HepG2 (cell line): ENCODE results near the gene ALDH1A1. TPM values are rescaled to one million over a fixed set of nuclear protein-coding genes. Genes with fewer than 3 reads are reported as not detected.

Source experiments
- BORCS8-MEF2B ChIP-seq: sonication (generic); formaldehyde crosslinking; IDR thresholded peaks from 2 replicates; pipeline ENCODE4 v1.8.0; 2022; ENCODE audit warnings: mild to moderate bottlenecking, missing genetic modification reagents
- GATAD2A ChIP-seq: IDR thresholded peaks from 2 replicates; pipeline ENCODE4 v1.6.1; 2016
- HNF4G ChIP-seq, 2 experiments: sonication (generic) in 1 of 2; formaldehyde crosslinking in 1 of 2; IDR thresholded peaks; 2 replicates each; pipeline versions ENCODE4 v1.4.0 to v1.6.1; 2011 to 2020; ENCODE audit warnings: borderline replicate concordance in 2 of 2, low read depth in 2 of 2, mild to moderate bottlenecking in 2 of 2, low read length in 1 of 2, missing genetic modification reagents in 1 of 2, moderate library complexity in 1 of 2
- HNRNPL ChIP-seq: fragments of 200-400 bp; formaldehyde crosslinking; IDR thresholded peaks from 2 replicates; pipeline ENCODE4 v1.6.1; 2017; ENCODE audit warnings: mild to moderate bottlenecking, low read depth, low read length
- KLF16 ChIP-seq, 2 experiments: sonication (generic) in 1 of 2; formaldehyde crosslinking in 1 of 2; IDR thresholded peaks; 2 replicates each; pipeline versions ENCODE4 v1.6.1 to v1.8.0; 2016 to 2023; ENCODE audit warnings: missing genetic modification reagents in 2 of 2, missing compliant biosample characterization in 1 of 2
- NFKB2 ChIP-seq: sonication (generic); formaldehyde crosslinking; IDR thresholded peaks from 2 replicates; pipeline ENCODE4 v1.4.0; 2020; ENCODE audit warnings: missing genetic modification reagents, borderline replicate concordance
- PHF8 ChIP-seq: sonication (generic); formaldehyde crosslinking; IDR thresholded peaks from 2 replicates; pipeline ENCODE4 v1.5.0; 2020; ENCODE audit warnings: missing genetic modification reagents
- POLR2AphosphoS5 ChIP-seq: IDR thresholded peaks from 2 replicates; pipeline ENCODE4 v1.6.1; 2012; ENCODE audit warnings: low read depth, low read length
- RORA ChIP-seq: sonication (generic); formaldehyde crosslinking; IDR thresholded peaks from 2 replicates; pipeline ENCODE4 v1.5.0; 2020; ENCODE audit warnings: mild to moderate bottlenecking, missing genetic modification reagents, moderate library complexity
- THAP11 ChIP-seq: IDR thresholded peaks from 2 replicates; pipeline ENCODE4 v1.6.1; 2016; ENCODE audit warnings: missing biosample characterization, missing genetic modification reagents
- XRCC5 ChIP-seq: fragments of 200-400 bp; formaldehyde crosslinking; optimal IDR thresholded peaks from 2 replicates; pipeline ENCODE3; 2017; ENCODE audit warnings: mild to moderate bottlenecking, low read length
- ZNF160 ChIP-seq: sonication (generic); formaldehyde crosslinking; IDR thresholded peaks from 2 replicates; pipeline ENCODE4 v1.8.0; 2022; ENCODE audit warnings: mild to moderate bottlenecking, inconsistent platforms, missing genetic modification reagents
- ZNF501 ChIP-seq: sonication (generic); formaldehyde crosslinking; IDR thresholded peaks from 2 replicates; pipeline ENCODE4 v1.5.1; 2020; ENCODE audit warnings: mild to moderate bottlenecking, moderate library complexity, missing genetic modification reagents
- ZNF577 ChIP-seq: sonication (generic); formaldehyde crosslinking; IDR thresholded peaks from 2 replicates; pipeline ENCODE4 v1.4.0; 2020; ENCODE audit warnings: mild to moderate bottlenecking, low read depth, missing genetic modification reagents, borderline replicate concordance
- ZNF879 ChIP-seq: sonication (generic); formaldehyde crosslinking; IDR thresholded peaks from 2 replicates; pipeline ENCODE4 v1.8.1; 2023; ENCODE audit warnings: missing genetic modification reagents
- polyA plus RNA-seq, 8 experiments: library from polyadenylated mRNA; depleted of rRNA in 3 of 8; stranded (reverse) in 7 of 8; unstranded in 1 of 8; fragments of >200 nt; fragmentation: Illumina TruSeq in 4 of 8; extraction: Trizol in 4 of 8; gene quantifications; 2 replicates each; pipeline versions ENCODE4 v1.2.1 to v1.2.3, GENCODE V29; 2011 to 2016; ENCODE audit warnings: low read depth in 4 of 8, missing spikeins in 1 of 8, mixed read lengths in 1 of 8; ENCODE audit not compliant: insufficient read depth in 1 of 8
- total RNA-seq, 5 experiments: library from RNA; depleted of rRNA; stranded (reverse); fragments of >200 nt; fragmentation: Illumina TruSeq; extraction: Trizol; gene quantifications; 2 replicates each; pipeline ENCODE4 v1.2.3, GENCODE V29; 2016; ENCODE audit warnings: low read depth in 1 of 5
- TF ChIP-seq, protein P1 (sequence below): sonication (generic); formaldehyde crosslinking; IDR thresholded peaks from one replicate; pipeline ENCODE4 v1.5.1; 2020; ENCODE audit warnings: mild to moderate bottlenecking, missing genetic modification reagents; ENCODE audit errors: not compliant biosample characterization
- TF ChIP-seq, protein P2 (sequence below): sonication (generic); formaldehyde crosslinking; IDR thresholded peaks from 2 replicates; pipeline ENCODE4 v1.4.0; 2020; ENCODE audit warnings: missing genetic modification reagents
- TF ChIP-seq, protein P3 (sequence below): sonication (generic); formaldehyde crosslinking; IDR thresholded peaks from 2 replicates; pipeline ENCODE4 v1.4.0; 2020; ENCODE audit warnings: missing genetic modification reagents, borderline replicate concordance

The ALDH1A1 gene
- total and polyA plus RNA-seq, 2 of the 13 experiments (the other 11 are each of a cell fraction or from before 2014, with no cell fraction given), result 88.2 to 439 TPM

DNA sequence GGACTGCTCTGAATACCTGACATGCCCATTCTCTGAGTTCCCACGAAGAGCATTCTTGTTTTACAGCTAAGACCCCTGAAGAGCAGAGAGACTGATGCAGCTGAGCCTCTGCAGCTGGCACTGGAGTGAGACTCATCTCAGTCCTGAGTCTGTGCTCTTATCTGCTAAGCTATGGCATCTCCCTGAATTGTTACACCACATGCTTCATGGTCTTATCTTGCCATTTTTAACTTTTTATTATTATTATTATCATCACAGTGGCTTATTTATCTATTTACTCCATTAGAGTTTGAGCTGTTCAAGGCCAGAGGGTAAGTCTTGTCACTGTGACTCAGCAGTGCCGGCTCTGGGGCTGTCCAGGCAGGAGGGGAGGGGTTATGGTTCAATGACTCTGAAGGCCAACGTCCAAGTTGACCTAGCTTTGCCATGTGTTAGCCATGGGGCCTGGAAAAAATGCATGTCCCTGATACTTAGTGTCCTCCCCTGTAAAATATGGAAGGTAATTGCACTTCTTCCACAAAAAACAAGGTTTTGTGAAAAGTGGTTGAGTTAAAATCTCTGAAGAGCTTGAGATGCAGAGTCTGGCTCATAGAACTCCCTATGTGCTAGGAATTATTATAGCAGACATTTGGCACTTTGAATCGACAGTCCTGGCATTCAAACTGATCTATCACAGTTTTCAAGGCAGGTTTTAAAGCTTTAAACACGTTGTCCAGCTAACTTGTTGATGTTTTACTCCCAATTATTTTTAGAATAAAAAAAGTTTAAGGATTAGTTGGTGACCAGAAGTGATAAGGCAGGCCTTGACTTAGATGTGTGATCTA, 94.6 kb downstream of the ALDH1A1 start (continued):
- TF ChIP-seq, protein P1, sequence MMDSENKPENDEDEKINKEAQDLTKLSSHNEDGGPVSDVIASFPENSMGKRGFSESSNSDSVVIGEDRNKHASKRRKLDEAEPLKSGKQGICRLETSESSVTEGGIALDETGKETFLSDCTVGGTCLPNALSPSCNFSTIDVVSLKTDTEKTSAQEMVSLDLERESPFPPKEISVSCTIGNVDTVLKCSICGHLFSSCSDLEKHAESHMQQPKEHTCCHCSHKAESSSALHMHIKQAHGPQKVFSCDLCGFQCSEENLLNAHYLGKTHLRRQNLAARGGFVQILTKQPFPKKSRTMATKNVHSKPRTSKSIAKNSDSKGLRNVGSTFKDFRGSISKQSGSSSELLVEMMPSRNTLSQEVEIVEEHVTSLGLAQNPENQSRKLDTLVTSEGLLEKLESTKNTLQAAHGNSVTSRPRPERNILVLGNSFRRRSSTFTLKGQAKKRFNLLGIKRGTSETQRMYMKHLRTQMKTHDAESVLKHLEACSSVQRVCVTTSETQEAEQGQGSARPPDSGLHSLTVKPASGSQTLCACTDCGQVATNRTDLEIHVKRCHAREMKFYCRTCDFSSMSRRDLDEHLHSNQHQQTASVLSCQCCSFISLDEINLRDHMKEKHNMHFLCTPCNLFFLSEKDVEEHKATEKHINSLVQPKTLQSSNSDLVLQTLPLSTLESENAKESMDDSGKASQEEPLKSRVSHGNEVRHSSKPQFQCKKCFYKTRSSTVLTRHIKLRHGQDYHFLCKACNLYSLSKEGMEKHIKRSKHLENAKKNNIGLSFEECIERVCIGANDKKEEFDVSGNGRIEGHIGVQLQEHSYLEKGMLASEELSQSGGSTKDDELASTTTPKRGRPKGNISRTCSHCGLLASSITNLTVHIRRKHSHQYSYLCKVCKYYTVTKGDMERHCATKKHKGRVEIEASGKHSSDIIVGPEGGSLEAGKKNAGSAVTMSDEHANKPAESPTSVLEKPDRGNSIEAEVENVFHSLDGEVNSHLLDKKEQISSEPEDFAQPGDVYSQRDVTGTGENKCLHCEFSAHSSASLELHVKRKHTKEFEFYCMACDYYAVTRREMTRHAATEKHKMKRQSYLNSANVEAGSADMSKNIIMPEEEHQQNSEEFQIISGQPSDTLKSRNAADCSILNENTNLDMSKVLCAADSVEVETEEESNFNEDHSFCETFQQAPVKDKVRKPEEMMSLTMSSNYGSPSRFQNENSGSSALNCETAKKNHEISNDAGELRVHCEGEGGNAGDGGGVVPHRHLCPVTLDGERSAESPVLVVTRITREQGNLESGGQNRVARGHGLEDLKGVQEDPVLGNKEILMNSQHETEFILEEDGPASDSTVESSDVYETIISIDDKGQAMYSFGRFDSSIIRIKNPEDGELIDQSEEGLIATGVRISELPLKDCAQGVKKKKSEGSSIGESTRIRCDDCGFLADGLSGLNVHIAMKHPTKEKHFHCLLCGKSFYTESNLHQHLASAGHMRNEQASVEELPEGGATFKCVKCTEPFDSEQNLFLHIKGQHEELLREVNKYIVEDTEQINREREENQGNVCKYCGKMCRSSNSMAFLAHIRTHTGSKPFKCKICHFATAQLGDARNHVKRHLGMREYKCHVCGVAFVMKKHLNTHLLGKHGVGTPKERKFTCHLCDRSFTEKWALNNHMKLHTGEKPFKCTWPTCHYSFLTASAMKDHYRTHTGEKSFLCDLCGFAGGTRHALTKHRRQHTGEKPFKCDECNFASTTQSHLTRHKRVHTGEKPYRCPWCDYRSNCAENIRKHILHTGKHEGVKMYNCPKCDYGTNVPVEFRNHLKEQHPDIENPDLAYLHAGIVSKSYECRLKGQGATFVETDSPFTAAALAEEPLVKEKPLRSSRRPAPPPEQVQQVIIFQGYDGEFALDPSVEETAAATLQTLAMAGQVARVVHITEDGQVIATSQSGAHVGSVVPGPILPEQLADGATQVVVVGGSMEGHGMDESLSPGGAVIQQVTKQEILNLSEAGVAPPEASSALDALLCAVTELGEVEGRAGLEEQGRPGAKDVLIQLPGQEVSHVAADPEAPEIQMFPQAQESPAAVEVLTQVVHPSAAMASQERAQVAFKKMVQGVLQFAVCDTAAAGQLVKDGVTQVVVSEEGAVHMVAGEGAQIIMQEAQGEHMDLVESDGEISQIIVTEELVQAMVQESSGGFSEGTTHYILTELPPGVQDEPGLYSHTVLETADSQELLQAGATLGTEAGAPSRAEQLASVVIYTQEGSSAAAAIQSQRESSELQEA (CRISPR knock-in tag), result no peak
- TF ChIP-seq ZNF879 (peak; percentile 61; the same call in 1 of the 2 replicates), ZNF160 (peak; percentile 41; the same call in 1 of the 2 replicates), RORA (CRISPR knock-in tag) (no peak), ZNF577 (no peak), HNF4G (IDR thresholded peaks at IDR 0.05; ENCODE audit: borderline replicate concordance, low read depth, low read length) (peak; percentile 78; the same call in 1 of the 2 replicates), HNF4G (CRISPR knock-in tag; IDR thresholded peaks at IDR 0.05; ENCODE audit: borderline replicate concordance, low read depth) (peak; percentile 85; the same call in 1 of the 2 replicates), BORCS8-MEF2B (peak; percentile 32; the same call in 1 of the 2 replicates), GATAD2A (peak; percentile 94), HNRNPL (no peak), POLR2AphosphoS5 (0 out of 2 replicates have a peak, but pooled peaks have one; percentile 2), ZNF501 (CRISPR knock-in tag) (peak; percentile 88), PHF8 (0 out of 2 replicates have a peak, but pooled peaks have one; percentile 30), THAP11 (peak; percentile 61), NFKB2 (CRISPR knock-in tag) (no peak), XRCC5 (peak; percentile 80), KLF16 (CRISPR knock-in tag; IDR thresholded peaks at IDR 0.05) (peak in 1 of 2 experiments; percentile 27; a peak in 1 of 4 replicates)
- TF ChIP-seq, protein P2, sequence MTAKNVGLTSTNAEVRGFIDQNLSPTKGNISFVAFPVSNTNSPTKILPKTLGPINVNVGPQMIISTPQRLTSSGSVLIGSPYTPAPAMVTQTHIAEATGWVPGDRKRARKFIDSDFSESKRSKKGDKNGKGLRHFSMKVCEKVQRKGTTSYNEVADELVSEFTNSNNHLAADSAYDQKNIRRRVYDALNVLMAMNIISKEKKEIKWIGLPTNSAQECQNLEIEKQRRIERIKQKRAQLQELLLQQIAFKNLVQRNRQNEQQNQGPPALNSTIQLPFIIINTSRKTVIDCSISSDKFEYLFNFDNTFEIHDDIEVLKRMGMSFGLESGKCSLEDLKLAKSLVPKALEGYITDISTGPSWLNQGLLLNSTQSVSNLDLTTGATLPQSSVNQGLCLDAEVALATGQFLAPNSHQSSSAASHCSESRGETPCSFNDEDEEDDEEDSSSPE (CRISPR knock-in tag), result peak; percentile 58
- TF ChIP-seq, protein P3, sequence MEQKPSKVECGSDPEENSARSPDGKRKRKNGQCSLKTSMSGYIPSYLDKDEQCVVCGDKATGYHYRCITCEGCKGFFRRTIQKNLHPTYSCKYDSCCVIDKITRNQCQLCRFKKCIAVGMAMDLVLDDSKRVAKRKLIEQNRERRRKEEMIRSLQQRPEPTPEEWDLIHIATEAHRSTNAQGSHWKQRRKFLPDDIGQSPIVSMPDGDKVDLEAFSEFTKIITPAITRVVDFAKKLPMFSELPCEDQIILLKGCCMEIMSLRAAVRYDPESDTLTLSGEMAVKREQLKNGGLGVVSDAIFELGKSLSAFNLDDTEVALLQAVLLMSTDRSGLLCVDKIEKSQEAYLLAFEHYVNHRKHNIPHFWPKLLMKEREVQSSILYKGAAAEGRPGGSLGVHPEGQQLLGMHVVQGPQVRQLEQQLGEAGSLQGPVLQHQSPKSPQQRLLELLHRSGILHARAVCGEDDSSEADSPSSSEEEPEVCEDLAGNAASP (CRISPR knock-in tag), result 0 out of 2 replicates have a peak, but pooled peaks have one; percentile 51
